Left ventricle myocardium inferior (tissue), 1 donor: ENCODE data around the gene CLEC16A. TPM values are rescaled to one million over a fixed set of nuclear protein-coding genes. Genes with fewer than 3 reads are reported as not detected.

Experiments used
- DNase-seq: peaks from one replicate; pipeline ENCODE4 v3.0.0-alpha.2; 2020
- H3K27ac ChIP-seq: fragments of 200-600 bp; replicated peaks from 2 replicates; pipeline ENCODE4 v1.8.0; 2021
- H3K27me3 ChIP-seq: fragments of 200-600 bp; 2 replicates; pipeline ENCODE4 v1.8.0; 2021; ENCODE audit warnings: low read depth
- H3K36me3 ChIP-seq: fragments of 200-600 bp; 2 replicates; pipeline ENCODE4 v1.8.0; 2021
- H3K4me1 ChIP-seq: fragments of 200-600 bp; 2 replicates; pipeline ENCODE4 v1.8.0; 2021
- H3K4me3 ChIP-seq: fragments of 200-600 bp; 2 replicates; pipeline ENCODE4 v1.8.0; 2021; ENCODE audit warnings: mild to moderate bottlenecking, moderate library complexity
- H3K9me3 ChIP-seq: fragments of 200-600 bp; replicated peaks from 2 replicates; pipeline ENCODE4 v1.8.0; 2021
- CTCF ChIP-seq: fragments of 200-600 bp; IDR thresholded peaks from 2 replicates; pipeline ENCODE4 v1.8.0; 2021; ENCODE audit warnings: antibody characterized with exemption, mild to moderate bottlenecking, borderline replicate concordance
- intact Hi-C: fragments of 100-400 bp; cut with micrococcal nuclease; formaldehyde crosslinking; loops from one replicate; pipeline ENCODE4 v1.11.0; 2022
- total RNA-seq: library from RNA; stranded (reverse); fragmentation: NEBNext Ultra II Directional; extraction: Animal tissue kit (Norgen Biotek cat#: 25700); gene quantifications from one replicate; pipeline ENCODE4 v1.2.1, GENCODE V29; 2021
- donor health status: DM: no; HTN: yes; CAD: no; lungs with severe emphysema.

The CLEC16A gene
- total RNA-seq, 1 donor from 2014 or later: 24.6 TPM

- no peak overlapping the region for H3K4me3 ChIP-seq
Measured at GRCh38 chr16:11174141-11174540, 229.8 kb downstream of the CLEC16A start.

GRCh38 chr16:11175106-11175786, 230.9 kb downstream of the CLEC16A start:
- no peaks in the 10 kb centered on the region for H3K27me3 ChIP-seq
- peaks cover 41% of the 10 kb centered on the region for H3K36me3 ChIP-seq
- intact Hi-C loops: no loop called here
- DNase-seq: no peak
- H3K9me3 ChIP-seq: no peaks in the 10 kb centered on the region
- H3K4me1 ChIP-seq: peaks cover 10% of the 10 kb centered on the region
- no peak for TF ChIP-seq CTCF
- no peak overlapping the region for H3K27ac ChIP-seq
- no peak overlapping the region for H3K4me3 ChIP-seq

More at GRCh38 chr16:11174141-11174540, 229.8 kb downstream of the CLEC16A start:
- no peak for DNase-seq
- no peak for TF ChIP-seq CTCF
- Histone ChIP-seq H3K9me3 (no peaks in the 10 kb centered on the region), H3K4me1 (peaks cover 5% of the 10 kb centered on the region), H3K36me3 (peaks cover 34% of the 10 kb centered on the region), H3K27me3 (no peaks in the 10 kb centered on the region), H3K27ac (no peak overlapping the region)
- intact Hi-C loops: no loop called here

- Histone ChIP-seq H3K36me3 (peaks cover 36% of the 10 kb centered on the region), H3K4me1 (peaks cover 10% of the 10 kb centered on the region)
- intact Hi-C loops: no loop called here
Measured at GRCh38 chr16:11175787-11176341, 231.5 kb downstream of the CLEC16A start.

GRCh38 chr16:11177578-11178160, 233.3 kb downstream of the CLEC16A start:
- intact Hi-C loops: no loop called here
- Histone ChIP-seq H3K27me3 (no peaks in the 10 kb centered on the region), H3K4me1 (peaks cover 5% of the 10 kb centered on the region), H3K4me3 (no peak overlapping the region), H3K27ac (no peak overlapping the region), H3K36me3 (peaks cover 33% of the 10 kb centered on the region), H3K9me3 (no peaks in the 10 kb centered on the region)
- no peak for TF ChIP-seq CTCF
- no peak for DNase-seq

More at GRCh38 chr16:11175787-11176341, 231.5 kb downstream of the CLEC16A start:
- TF ChIP-seq CTCF: no peak
- DNase-seq: no peak
- Histone ChIP-seq H3K4me3 (no peak overlapping the region), H3K27ac (no peak overlapping the region), H3K27me3 (no peaks in the 10 kb centered on the region), H3K9me3 (no peaks in the 10 kb centered on the region)

GRCh38 chr16:11178424-11178823, 234.1 kb downstream of the CLEC16A start:
- DNase-seq: no peak
- intact Hi-C loops: no loop called here
- H3K27ac ChIP-seq: no peak overlapping the region
- H3K4me1 ChIP-seq: peaks cover 5% of the 10 kb centered on the region
- peaks cover 28% of the 10 kb centered on the region for H3K36me3 ChIP-seq
- no peaks in the 10 kb centered on the region for H3K9me3 ChIP-seq
- no peaks in the 10 kb centered on the region for H3K27me3 ChIP-seq
- no peak overlapping the region for H3K4me3 ChIP-seq
- no peak for TF ChIP-seq CTCF
